WTC11 (cell line): Measurements from ENCODE around the gene NUDT19. TPM values are rescaled to one million over a fixed set of nuclear protein-coding genes. Genes with fewer than 3 reads are reported as not detected.
"Not testable (repeated sequence)": the region's sequence is repeated elsewhere in the genome, so short reads cannot be mapped to it uniquely, and the experiment has no call there.

Experiments
- ATAC-seq: fragments of 200-7000 bp; cut with Tn5 transposase; 2 replicates; pipeline ENCODE4 v1.10.0; 2021; ENCODE audit warnings: mild to moderate bottlenecking, moderate library complexity
- CTCF ChIA-PET: fragments of 300-600 bp; sonication (Branson Sonifier 250); formaldehyde crosslinking; loops from one replicate; lab custom pipeline; 2021; ENCODE audit warnings: antibody characterized with exemption; lab: Charles Lee
- POLR2A ChIA-PET: fragments of 350-600 bp; sonication (Branson Sonifier 250); formaldehyde crosslinking; loops from one replicate; lab custom pipeline; 2021; ENCODE audit warnings: antibody characterized with exemption; lab: Charles Lee
- DNase-seq: peaks from one replicate; pipeline ENCODE4 v3.0.0; 2021; ENCODE audit warnings: low spot score
- H3K27ac Mint-ChIP-seq: 2 replicates; pipeline ENCODE4 v1.8.0; 2021; ENCODE audit warnings: mixed read lengths
- H3K27me3 Mint-ChIP-seq: 2 replicates; pipeline ENCODE4 v1.8.0; 2021; ENCODE audit warnings: low read depth, mild to moderate bottlenecking, moderate library complexity, mixed read lengths
- H3K36me3 Mint-ChIP-seq: 2 replicates; pipeline ENCODE4 v1.8.0; 2021; ENCODE audit warnings: mixed read lengths
- H3K4me1 Mint-ChIP-seq: 2 replicates; pipeline ENCODE4 v1.8.0; 2022; ENCODE audit warnings: mixed read lengths
- H3K4me3 Mint-ChIP-seq: 2 replicates; pipeline ENCODE4 v1.8.0; 2021; ENCODE audit warnings: mild to moderate bottlenecking, moderate library complexity, mixed read lengths
- H3K9me3 Mint-ChIP-seq: 2 replicates; pipeline ENCODE4 v1.8.0; 2021; ENCODE audit warnings: mixed read lengths
- ELF4 ChIP-seq: sonication (generic); formaldehyde crosslinking; IDR thresholded peaks from 2 replicates; pipeline ENCODE4 v1.8.1; 2022; ENCODE audit warnings: low read depth, mild to moderate bottlenecking, moderate library complexity, missing genetic modification reagents
- GABPB1 ChIP-seq: sonication (generic); formaldehyde crosslinking; IDR thresholded peaks from 2 replicates; pipeline ENCODE4 v1.8.1; 2023; ENCODE audit warnings: mild to moderate bottlenecking, missing genetic modification reagents
- IRF1 ChIP-seq: sonication (generic); formaldehyde crosslinking; IDR thresholded peaks from 2 replicates; pipeline ENCODE4 v1.8.0; 2023; ENCODE audit warnings: missing genetic modification reagents
- NFYB ChIP-seq: sonication (generic); formaldehyde crosslinking; conservative IDR thresholded peaks from 2 replicates; pipeline ENCODE4 v1.8.0; 2022; ENCODE audit warnings: low read depth, missing genetic modification reagents
- total RNA-seq: library from RNA; stranded (reverse); gene quantifications from 3 replicates; pipeline ENCODE4 v1.2.3, GENCODE V29; 2021

The NUDT19 gene
- total RNA-seq, 1 experiment from 2014 or later, result 2.4 TPM

GRCh38 chr19:32692727-32693061 lies 1.1 kb downstream of the NUDT19 start:
- DNase-seq (no peak), ATAC-seq (no peak)
- Mint-ChIP-seq H3K36me3 (peaks cover 5% of the 10 kb centered on the region), H3K4me1 (peaks cover 15% of the 10 kb centered on the region), H3K4me3 (peak overlapping the region; percentile 59), H3K27ac (no peak overlapping the region), H3K9me3 (peaks cover 10% of the 10 kb centered on the region), H3K27me3 (peaks cover 33% of the 10 kb centered on the region)
- ChIA-PET POLR2A (interaction anchor here (0.8 kb wide), 1 partner anchor 19 kb away, joined by 4 read pairs; no protein-coding TSS in a partner anchor), CTCF (no interaction called here)
- TF ChIP-seq IRF1 (no peak), ELF4 (CRISPR knock-in tag) (no peak)

- CTCF ChIA-PET, DNase-seq, H3K36me3 Mint-ChIP-seq, H3K27ac Mint-ChIP-seq, ATAC-seq: not testable (repeated sequence)
- Mint-ChIP-seq H3K4me1 (peaks cover 23% of the 10 kb centered on the region), H3K27me3 (peaks cover 33% of the 10 kb centered on the region), H3K9me3 (peaks cover 10% of the 10 kb centered on the region), H3K4me3 (peak overlapping the region; percentile 59)
- POLR2A ChIA-PET, result interaction anchor here (0.8 kb wide), 1 partner anchor 19 kb away, joined by 4 read pairs; no protein-coding TSS in a partner anchor
These were observed 1.8 kb downstream of the NUDT19 start for GRCh38 chr19:32693151-32694108.

- Mint-ChIP-seq H3K4me1 (peaks cover 31% of the 10 kb centered on the region), H3K27me3 (peaks cover 37% of the 10 kb centered on the region), H3K9me3 (peaks cover 10% of the 10 kb centered on the region)
- CTCF ChIA-PET, H3K4me3 Mint-ChIP-seq, DNase-seq, H3K27ac Mint-ChIP-seq, H3K36me3 Mint-ChIP-seq, ATAC-seq, POLR2A ChIA-PET: not testable (repeated sequence)
These were observed 2.7 kb downstream of the NUDT19 start for GRCh38 chr19:32694316-32694715.

GRCh38 chr19:32694851-32695250 lies 3.2 kb downstream of the NUDT19 start:
- H3K27ac Mint-ChIP-seq, H3K4me3 Mint-ChIP-seq, ATAC-seq, CTCF ChIA-PET, POLR2A ChIA-PET, DNase-seq: not testable (repeated sequence)
- Mint-ChIP-seq H3K27me3 (peaks cover 41% of the 10 kb centered on the region), H3K9me3 (peaks cover 14% of the 10 kb centered on the region), H3K4me1 (peaks cover 31% of the 10 kb centered on the region), H3K36me3 (peaks cover 13% of the 10 kb centered on the region)

- H3K27me3 Mint-ChIP-seq, result peaks cover 48% of the 10 kb centered on the region
- H3K4me3 Mint-ChIP-seq, H3K27ac Mint-ChIP-seq, POLR2A ChIA-PET, CTCF ChIA-PET, ATAC-seq, DNase-seq: not testable (repeated sequence)
- H3K36me3 Mint-ChIP-seq, result peaks cover 20% of the 10 kb centered on the region
- H3K9me3 Mint-ChIP-seq, result peaks cover 18% of the 10 kb centered on the region
- peaks cover 31% of the 10 kb centered on the region for H3K4me1 Mint-ChIP-seq
These were observed 3.9 kb downstream of the NUDT19 start for GRCh38 chr19:32695506-32695905.

GRCh38 chr19:32696771-32697170 lies 5.2 kb downstream of the NUDT19 start:
- peaks cover 49% of the 10 kb centered on the region for H3K27me3 Mint-ChIP-seq
- CTCF ChIA-PET, result not testable (repeated sequence)

GRCh38 chr19:32700129-32700528 lies 8.5 kb downstream of the NUDT19 start:
- DNase-seq, ATAC-seq, POLR2A ChIA-PET, H3K27ac Mint-ChIP-seq, H3K4me3 Mint-ChIP-seq: not testable (repeated sequence)
- Mint-ChIP-seq H3K9me3 (peaks cover 18% of the 10 kb centered on the region), H3K36me3 (peaks cover 25% of the 10 kb centered on the region), H3K27me3 (peaks cover 49% of the 10 kb centered on the region), H3K4me1 (peaks cover 27% of the 10 kb centered on the region)
- CTCF ChIA-PET, result interaction anchor here (0.6 to 1.2 kb wide), 4 partner anchors 17 to 353 kb away, joined by 3 read pairs; no protein-coding TSS in a partner anchor
- TF ChIP-seq NFYB (CRISPR knock-in tag), result peak; percentile 49

More at GRCh38 chr19:32696771-32697170, 5.2 kb downstream of the NUDT19 start:
- TF ChIP-seq GABPB1 (CRISPR knock-in tag), result peak; percentile 91
- TF ChIP-seq, all 79 proteins: peak for 1; not testable (repeated sequence) for 78
- peaks cover 30% of the 10 kb centered on the region for H3K4me1 Mint-ChIP-seq
- H3K4me3 Mint-ChIP-seq, DNase-seq, ATAC-seq, POLR2A ChIA-PET, H3K27ac Mint-ChIP-seq: not testable (repeated sequence)
- peaks cover 20% of the 10 kb centered on the region for H3K36me3 Mint-ChIP-seq
- H3K9me3 Mint-ChIP-seq, result peaks cover 18% of the 10 kb centered on the region
